ENCODE results near the gene KLHDC7B. TPM values are rescaled to one million over a fixed set of nuclear protein-coding genes. Genes with fewer than 3 reads are reported as not detected.

Gene KLHDC7B
- total and polyA plus RNA-seq, 10 of the 15 experiments (the other 5 are each of a cell fraction or from before 2014, with no cell fraction given): 0.05 to 2.2 (median 0.93) TPM; not detected in 2

DNA sequence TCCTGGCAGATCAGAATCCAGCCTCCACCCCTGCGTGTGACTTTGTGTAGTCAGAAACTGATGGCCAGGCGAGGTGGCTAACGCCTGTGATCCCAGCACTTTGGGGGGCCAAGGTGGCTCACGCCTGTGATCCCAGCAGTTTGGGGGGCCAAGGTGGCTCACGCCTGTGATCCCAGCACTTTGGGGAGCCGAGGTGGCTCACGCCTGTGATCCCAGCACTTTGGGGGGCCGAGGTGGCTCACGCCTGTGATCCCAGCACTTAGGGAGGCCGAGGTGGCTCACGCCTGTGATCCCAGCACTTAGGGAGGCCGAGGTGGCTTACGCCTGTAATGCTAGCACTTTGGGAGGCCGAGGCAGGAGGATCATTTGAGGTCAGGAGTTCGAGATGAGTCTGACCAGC, 32.5 kb upstream of the KLHDC7B start:
- Histone ChIP-seq H2AFZ (ENCODE audit: control insufficient read depth, low read depth, low read length) (no peak overlapping the region), H3K36me3 (ENCODE audit: control insufficient read depth in 2 of 2, insufficient read depth in 2 of 2, low read length in 1 of 2) (peaks cover 5 to 15% of the 10 kb centered on the region in 2 experiments; a peak in 3 of 4 replicates), H3K4me2 (ENCODE audit: control insufficient read depth, insufficient read depth) (no peak overlapping the region), H3K9ac (ENCODE audit: control insufficient read depth, insufficient read depth, low read length) (no peak overlapping the region), H3K4me3 (no peak overlapping the region), H3K27me3 (replicated peaks in 1 of 2; ENCODE audit: control insufficient read depth in 2 of 2, insufficient read depth in 2 of 2, low read length in 1 of 2) (no peaks in the 10 kb centered on the region), H3K27ac (ENCODE audit: control insufficient read depth, insufficient read depth) (no peak overlapping the region), H3K79me2 (ENCODE audit: control insufficient read depth, insufficient read depth, low read length) (peaks cover 44% of the 10 kb centered on the region), H3K9me3 (replicated peaks; ENCODE audit: control insufficient read depth, insufficient read depth, low read length) (no peaks in the 10 kb centered on the region), H3K4me1 (ENCODE audit: control insufficient read depth, insufficient read depth, low read length) (peaks cover 5% of the 10 kb centered on the region), H4K20me1 (ENCODE audit: control insufficient read depth, insufficient read depth) (no peaks in the 10 kb centered on the region)
- RAD21 ChIA-PET (ENCODE audit: unreplicated experiment): interaction anchor here (1.0 kb wide), 1 partner anchor 12 kb away, joined by 4 read pairs; the partner anchor contains the start of gene SCO2
- CTCF ChIA-PET: interaction anchor here (0.6 to 1.0 kb wide), 3 partner anchors 12 to 179 kb away, joined by 3 read pairs; partner anchors contain the start of gene SCO2
- no peak for FAIRE-seq
- in situ Hi-C loops (cut with MboI): no loop called here
- ATAC-seq: no peak
- SMC1A ChIA-PET (ENCODE audit: uncharacterized antibody, unreplicated experiment): no interaction called here
- POLR2A ChIA-PET: interaction anchor here (7.2 kb wide), 1 partner anchor 11 kb away, joined by 84 read pairs; the partner anchor contains the start of gene SCO2
- BruUV-seq (replicated peaks): no TSS peak
- no peak for DNase-seq (ENCODE audit: low read depth, low spot score)
- WGBS (ENCODE audit: insufficient coverage, insufficient replicate concordance, low lambda C conversion rate, missing lambda C conversion rate): 92% methylated on average over 15 of the region's 15 CpGs
- intact Hi-C loops (cut with micrococcal nuclease; ENCODE audit: unreplicated experiment): no loop called here
- no peak for TF ChIP-seq ZNF207 (IDR thresholded peaks at IDR 0.05; ENCODE audit: borderline replicate concordance)
- no peak for TF ChIP-seq STAT3 (IDR thresholded peaks at IDR 0.05; ENCODE audit: low read depth, low read length)
- TF ChIP-seq MTA2 (IDR thresholded peaks at IDR 0.05; ENCODE audit: low read depth): no peak
- no peak for TF ChIP-seq PAX5 (IDR thresholded peaks at IDR 0.05; ENCODE audit: borderline replicate concordance, low read depth, low read length)
- TF ChIP-seq YY1 (IDR thresholded peaks at IDR 0.05; ENCODE audit: low read depth, low read length): no peak
- TF ChIP-seq RAD21 (IDR thresholded peaks at IDR 0.05; ENCODE audit: insufficient read depth, low read depth, low read length): no peak
- TF ChIP-seq ZBED1 (IDR thresholded peaks at IDR 0.05; ENCODE audit: borderline replicate concordance): no peak
- TF ChIP-seq RBBP5 (conservative IDR thresholded peaks at IDR 0.05): no peak
- TF ChIP-seq, protein P1, sequence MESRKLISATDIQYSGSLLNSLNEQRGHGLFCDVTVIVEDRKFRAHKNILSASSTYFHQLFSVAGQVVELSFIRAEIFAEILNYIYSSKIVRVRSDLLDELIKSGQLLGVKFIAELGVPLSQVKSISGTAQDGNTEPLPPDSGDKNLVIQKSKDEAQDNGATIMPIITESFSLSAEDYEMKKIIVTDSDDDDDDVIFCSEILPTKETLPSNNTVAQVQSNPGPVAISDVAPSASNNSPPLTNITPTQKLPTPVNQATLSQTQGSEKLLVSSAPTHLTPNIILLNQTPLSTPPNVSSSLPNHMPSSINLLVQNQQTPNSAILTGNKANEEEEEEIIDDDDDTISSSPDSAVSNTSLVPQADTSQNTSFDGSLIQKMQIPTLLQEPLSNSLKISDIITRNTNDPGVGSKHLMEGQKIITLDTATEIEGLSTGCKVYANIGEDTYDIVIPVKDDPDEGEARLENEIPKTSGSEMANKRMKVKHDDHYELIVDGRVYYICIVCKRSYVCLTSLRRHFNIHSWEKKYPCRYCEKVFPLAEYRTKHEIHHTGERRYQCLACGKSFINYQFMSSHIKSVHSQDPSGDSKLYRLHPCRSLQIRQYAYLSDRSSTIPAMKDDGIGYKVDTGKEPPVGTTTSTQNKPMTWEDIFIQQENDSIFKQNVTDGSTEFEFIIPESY (IDR thresholded peaks at IDR 0.05): no peak
- TF ChIP-seq, protein P2, sequence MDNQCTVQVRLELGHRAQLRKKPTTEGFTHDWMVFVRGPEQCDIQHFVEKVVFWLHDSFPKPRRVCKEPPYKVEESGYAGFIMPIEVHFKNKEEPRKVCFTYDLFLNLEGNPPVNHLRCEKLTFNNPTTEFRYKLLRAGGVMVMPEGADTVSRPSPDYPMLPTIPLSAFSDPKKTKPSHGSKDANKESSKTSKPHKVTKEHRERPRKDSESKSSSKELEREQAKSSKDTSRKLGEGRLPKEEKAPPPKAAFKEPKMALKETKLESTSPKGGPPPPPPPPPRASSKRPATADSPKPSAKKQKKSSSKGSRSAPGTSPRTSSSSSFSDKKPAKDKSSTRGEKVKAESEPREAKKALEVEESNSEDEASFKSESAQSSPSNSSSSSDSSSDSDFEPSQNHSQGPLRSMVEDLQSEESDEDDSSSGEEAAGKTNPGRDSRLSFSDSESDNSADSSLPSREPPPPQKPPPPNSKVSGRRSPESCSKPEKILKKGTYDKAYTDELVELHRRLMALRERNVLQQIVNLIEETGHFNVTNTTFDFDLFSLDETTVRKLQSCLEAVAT (IDR thresholded peaks at IDR 0.05): no peak
- TF ChIP-seq, protein P3, sequence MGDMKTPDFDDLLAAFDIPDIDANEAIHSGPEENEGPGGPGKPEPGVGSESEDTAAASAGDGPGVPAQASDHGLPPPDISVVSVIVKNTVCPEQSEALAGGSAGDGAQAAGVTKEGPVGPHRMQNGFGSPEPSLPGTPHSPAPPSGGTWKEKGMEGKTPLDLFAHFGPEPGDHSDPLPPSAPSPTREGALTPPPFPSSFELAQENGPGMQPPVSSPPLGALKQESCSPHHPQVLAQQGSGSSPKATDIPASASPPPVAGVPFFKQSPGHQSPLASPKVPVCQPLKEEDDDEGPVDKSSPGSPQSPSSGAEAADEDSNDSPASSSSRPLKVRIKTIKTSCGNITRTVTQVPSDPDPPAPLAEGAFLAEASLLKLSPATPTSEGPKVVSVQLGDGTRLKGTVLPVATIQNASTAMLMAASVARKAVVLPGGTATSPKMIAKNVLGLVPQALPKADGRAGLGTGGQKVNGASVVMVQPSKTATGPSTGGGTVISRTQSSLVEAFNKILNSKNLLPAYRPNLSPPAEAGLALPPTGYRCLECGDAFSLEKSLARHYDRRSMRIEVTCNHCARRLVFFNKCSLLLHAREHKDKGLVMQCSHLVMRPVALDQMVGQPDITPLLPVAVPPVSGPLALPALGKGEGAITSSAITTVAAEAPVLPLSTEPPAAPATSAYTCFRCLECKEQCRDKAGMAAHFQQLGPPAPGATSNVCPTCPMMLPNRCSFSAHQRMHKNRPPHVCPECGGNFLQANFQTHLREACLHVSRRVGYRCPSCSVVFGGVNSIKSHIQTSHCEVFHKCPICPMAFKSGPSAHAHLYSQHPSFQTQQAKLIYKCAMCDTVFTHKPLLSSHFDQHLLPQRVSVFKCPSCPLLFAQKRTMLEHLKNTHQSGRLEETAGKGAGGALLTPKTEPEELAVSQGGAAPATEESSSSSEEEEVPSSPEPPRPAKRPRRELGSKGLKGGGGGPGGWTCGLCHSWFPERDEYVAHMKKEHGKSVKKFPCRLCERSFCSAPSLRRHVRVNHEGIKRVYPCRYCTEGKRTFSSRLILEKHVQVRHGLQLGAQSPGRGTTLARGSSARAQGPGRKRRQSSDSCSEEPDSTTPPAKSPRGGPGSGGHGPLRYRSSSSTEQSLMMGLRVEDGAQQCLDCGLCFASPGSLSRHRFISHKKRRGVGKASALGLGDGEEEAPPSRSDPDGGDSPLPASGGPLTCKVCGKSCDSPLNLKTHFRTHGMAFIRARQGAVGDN (IDR thresholded peaks at IDR 0.05): no peak
- TF ChIP-seq GABPA (IDR thresholded peaks at IDR 0.05; ENCODE audit: low read depth): no peak
- TF ChIP-seq FOXK2 (IDR thresholded peaks at IDR 0.05): no peak
- TF ChIP-seq FOXM1 (IDR thresholded peaks at IDR 0.05; ENCODE audit: low read depth, low read length): no peak
- TF ChIP-seq CREB1 (IDR thresholded peaks at IDR 0.05; ENCODE audit: low read depth): no peak

Data from GM12878 (cell line).